Uterus (tissue), 4 donors: Measurements from ENCODE around the gene AUTS2. TPM values are rescaled to one million over a fixed set of nuclear protein-coding genes. Genes with fewer than 3 reads are reported as not detected.

Source experiments
- DNase-seq, 2 donors: peaks; one replicate each; pipeline ENCODE4 v3.0.0-alpha.2; 2019 to 2020
- H3K27ac ChIP-seq, 2 donors: fragments of 200-600 bp; sonication (generic); 1 replicate in 1 of 2; 2 replicates in 1 of 2; pipeline ENCODE4 v1.5.1; 2016 to 2018
- H3K27me3 ChIP-seq, 2 donors: fragments of 200-600 bp; sonication (generic); one replicate each; pipeline ENCODE4 v1.5.1; 2018 to 2019; ENCODE audit warnings: control low read depth in 1 of 2
- H3K36me3 ChIP-seq, 2 donors: fragments of 200-600 bp; sonication (generic); one replicate each; pipeline ENCODE4 v1.5.1; 2019; ENCODE audit warnings: control low read depth in 1 of 2
- H3K4me1 ChIP-seq, 2 donors: fragments of 200-600 bp; sonication (generic); one replicate each; pipeline ENCODE4 v1.5.1; 2018 to 2019; ENCODE audit warnings: control low read depth in 1 of 2
- H3K4me3 ChIP-seq, 2 donors: fragments of 200-600 bp; sonication (generic); 1 replicate in 1 of 2; 2 replicates in 1 of 2; pipeline ENCODE4 v1.5.1; 2018 to 2019; ENCODE audit warnings: mild to moderate bottlenecking in 1 of 2
- H3K9me3 ChIP-seq, 2 donors: fragments of 200-600 bp; sonication (generic); one replicate each; pipeline ENCODE4 v1.5.1; 2019; ENCODE audit warnings: control low read depth in 1 of 2
- CTCF ChIP-seq, 4 experiments: fragments of 200-600 bp in 2 of 4; fragments of 450-650 bp in 2 of 4; sonication (generic) in 2 of 4; IDR thresholded peaks; one replicate each; pipeline ENCODE4 v1.5.1; 2016 to 2019; ENCODE audit warnings: antibody characterized with exemption in 4 of 4, mild to moderate bottlenecking in 2 of 4, moderate library complexity in 1 of 4
- POLR2A ChIP-seq, 2 donors: fragments of 450-650 bp; IDR thresholded peaks; one replicate each; pipeline ENCODE4 v1.6.1; 2016; ENCODE audit warnings: antibody characterized with exemption in 2 of 2, mild to moderate bottlenecking in 1 of 2, moderate library complexity in 1 of 2
- intact Hi-C: fragments of 100-400 bp; cut with DNase I; formaldehyde crosslinking; loops from one replicate; pipeline ENCODE4 v1.15.1; 2023; ENCODE audit warnings: low total_unique reads
- total RNA-seq, 4 donors: library from RNA; depleted of rRNA in 3 of 4; stranded (reverse); fragments of >200 nt in 3 of 4; gene quantifications; one replicate each; pipeline versions ENCODE4 v1.1.0 to v1.2.4, GENCODE V29; 2014 to 2023
- donor health status: DM: yes; HTN: yes; CAD: no.

The AUTS2 gene
- total RNA-seq, 4 donors from 2014 or later: 10.5 to 58.2 (median 30.0) TPM

DNA sequence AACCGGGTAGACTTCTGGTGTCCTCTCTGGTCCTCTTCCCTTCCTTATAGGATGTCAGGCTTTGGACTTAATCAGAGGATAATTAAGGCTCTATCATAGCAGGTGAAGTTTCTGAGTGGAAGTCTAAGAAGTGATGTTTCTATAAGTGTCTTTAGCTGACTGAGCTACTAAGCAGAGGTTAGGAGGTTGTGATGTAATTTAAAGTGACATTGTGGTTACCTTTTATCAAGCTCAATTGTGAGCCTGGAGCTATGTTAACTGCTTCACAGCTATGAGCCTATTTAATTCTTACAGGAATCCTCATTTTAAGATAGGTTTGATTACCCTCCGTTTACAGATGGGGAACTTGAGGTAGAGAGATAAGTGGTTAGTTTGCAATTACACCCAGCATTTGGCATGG lies 365.1 kb downstream of the AUTS2 start:
- Histone ChIP-seq H3K4me3 (no peak overlapping the region), H3K36me3 (no peaks in the 10 kb centered on the region), H3K27me3 (no peaks in the 10 kb centered on the region), H3K4me1 (no peaks in the 10 kb centered on the region), H3K9me3 (no peaks in the 10 kb centered on the region), H3K27ac (no peak overlapping the region)
- intact Hi-C loops: no loop called here
- no peak for TF ChIP-seq POLR2A (IDR thresholded peaks at IDR 0.05)
- TF ChIP-seq CTCF (IDR thresholded peaks at IDR 0.05): no peak
- no peak for DNase-seq

DNA sequence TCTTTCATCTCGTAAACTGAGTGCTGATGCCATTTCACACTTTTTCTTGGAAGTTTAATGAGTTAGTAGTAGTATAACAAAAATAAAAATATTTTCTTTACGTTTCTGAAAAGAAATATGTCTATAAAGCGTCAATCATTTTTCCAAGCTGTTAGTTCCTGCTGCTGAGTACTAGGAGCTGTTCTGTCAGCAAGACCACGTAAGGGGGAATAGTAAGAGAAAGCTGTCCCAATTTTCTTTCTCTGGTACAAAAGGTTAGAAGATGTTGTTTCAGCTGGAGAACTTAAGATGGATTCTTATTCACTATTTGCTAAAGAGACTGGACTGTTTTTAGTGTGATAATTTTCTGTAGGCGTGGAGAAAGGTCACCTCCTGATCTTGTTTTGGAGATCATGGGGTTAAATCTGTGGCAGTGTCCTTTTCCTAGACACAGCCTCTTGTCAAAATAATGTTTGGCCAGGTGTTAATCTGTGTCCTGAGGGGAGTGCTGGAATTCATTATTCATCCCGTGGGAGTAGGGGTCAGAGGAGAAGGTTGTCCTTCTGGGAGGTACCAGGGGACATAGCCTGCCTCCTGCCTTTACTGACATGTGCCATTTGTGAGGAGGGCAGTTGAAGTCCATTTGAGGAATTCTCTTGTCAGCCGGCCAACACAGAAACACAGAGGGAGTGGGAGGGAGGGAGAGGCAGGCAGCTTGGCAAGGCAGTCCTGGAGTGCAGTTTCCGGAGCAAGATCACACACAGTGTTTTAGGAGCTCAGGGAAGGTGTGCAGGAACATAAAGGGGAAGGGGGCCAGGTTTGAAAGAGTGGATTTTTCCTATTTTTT lies 368.7 kb downstream of the AUTS2 start:
- DNase-seq: peak; percentile 20 to 34
- H3K4me3 ChIP-seq: no peak overlapping the region
- intact Hi-C loops: no loop called here
- TF ChIP-seq CTCF (IDR thresholded peaks at IDR 0.05) (no peak), POLR2A (IDR thresholded peaks at IDR 0.05) (no peak)
- H3K36me3 ChIP-seq: no peaks in the 10 kb centered on the region
- no peaks in the 10 kb centered on the region for H3K27me3 ChIP-seq
- no peaks in the 10 kb centered on the region for H3K4me1 ChIP-seq
- no peaks in the 10 kb centered on the region for H3K9me3 ChIP-seq
- H3K27ac ChIP-seq: no peak overlapping the region

GRCh38 chr7:69967689-69968450 lies 369.6 kb downstream of the AUTS2 start:
- intact Hi-C loops: no loop called here

DNA sequence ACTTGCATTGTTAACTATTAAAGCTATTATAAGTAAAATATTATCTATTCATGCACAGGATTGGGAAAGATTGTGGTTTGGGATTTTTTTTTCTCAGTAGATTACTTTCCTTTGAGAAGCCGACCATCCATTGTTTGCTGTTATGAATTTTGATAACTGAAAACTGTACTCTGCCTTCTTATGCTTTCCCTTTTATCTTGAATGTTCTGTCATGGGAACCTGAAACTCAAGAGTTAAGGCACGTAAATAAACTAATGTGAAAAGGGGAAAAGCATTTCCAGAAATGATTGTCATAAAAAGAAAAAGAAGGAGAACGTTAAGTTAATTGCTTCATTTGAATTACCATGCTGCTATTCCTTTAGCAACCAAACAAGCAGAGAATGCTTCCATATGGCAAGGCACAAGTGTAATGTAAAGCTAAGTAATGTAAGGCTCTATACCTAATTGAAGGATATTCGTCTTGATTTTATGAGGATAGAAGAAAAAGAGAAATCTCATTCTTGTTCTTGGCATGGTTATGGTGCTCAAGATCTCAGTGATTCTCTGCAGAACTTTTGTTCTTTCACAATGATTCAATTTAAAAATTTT lies 370.8 kb downstream of the AUTS2 start:
- Histone ChIP-seq H3K4me1 (no peaks in the 10 kb centered on the region), H3K27ac (no peak overlapping the region), H3K36me3 (no peaks in the 10 kb centered on the region), H3K4me3 (no peak overlapping the region), H3K9me3 (no peaks in the 10 kb centered on the region), H3K27me3 (no peaks in the 10 kb centered on the region)
- TF ChIP-seq POLR2A (IDR thresholded peaks at IDR 0.05) (no peak), CTCF (IDR thresholded peaks at IDR 0.05) (no peak)
- intact Hi-C loops: no loop called here
- DNase-seq: no peak

More at GRCh38 chr7:69967689-69968450, 369.6 kb downstream of the AUTS2 start:
- H3K27me3 ChIP-seq: no peaks in the 10 kb centered on the region
- TF ChIP-seq CTCF (IDR thresholded peaks at IDR 0.05) (no peak), POLR2A (IDR thresholded peaks at IDR 0.05) (no peak)
- no peaks in the 10 kb centered on the region for H3K4me1 ChIP-seq
- no peaks in the 10 kb centered on the region for H3K36me3 ChIP-seq
- no peak overlapping the region for H3K4me3 ChIP-seq
- no peak for DNase-seq
- H3K27ac ChIP-seq: no peak overlapping the region
- no peaks in the 10 kb centered on the region for H3K9me3 ChIP-seq

DNA sequence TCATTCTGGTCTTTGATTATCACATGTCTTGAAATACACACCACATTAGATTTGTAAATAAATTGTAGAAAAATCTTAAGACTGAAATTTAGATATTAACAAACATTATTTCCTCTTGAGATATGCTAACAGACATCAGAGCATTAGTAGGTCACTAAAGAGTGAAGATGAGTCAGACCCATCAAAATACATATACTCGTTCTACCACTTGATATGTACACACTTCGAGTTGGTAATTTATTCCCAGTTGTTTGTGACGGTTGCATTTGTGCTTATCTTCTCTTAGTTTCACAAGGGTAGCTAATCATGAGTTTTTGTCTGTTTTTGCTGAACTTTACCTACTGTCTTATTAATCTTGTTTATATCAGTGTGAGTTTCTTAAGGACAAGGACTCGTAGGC lies 383.4 kb downstream of the AUTS2 start:
- H3K36me3 ChIP-seq: no peaks in the 10 kb centered on the region
- intact Hi-C loops: no loop called here
- TF ChIP-seq CTCF (IDR thresholded peaks at IDR 0.05) (no peak), POLR2A (IDR thresholded peaks at IDR 0.05) (no peak)
- no peaks in the 10 kb centered on the region for H3K27me3 ChIP-seq
- no peaks in the 10 kb centered on the region for H3K4me1 ChIP-seq
- H3K27ac ChIP-seq: no peak overlapping the region
- H3K4me3 ChIP-seq: no peak overlapping the region
- no peak for DNase-seq
- H3K9me3 ChIP-seq: no peaks in the 10 kb centered on the region
